Central memory CD4-positive, alpha-beta T cell (primary cell): ENCODE measurements around the gene PARK7.

Experiments
- DNase-seq: peaks from one replicate; pipeline ENCODE4 v3.0.0; 2022

The PARK7 gene

GRCh38 chr1:8025061-8025670 is 63.7 kb downstream of the PARK7 start:
- no peak for DNase-seq

GRCh38 chr1:8025671-8026144 is 64.2 kb downstream of the PARK7 start:
- no peak for DNase-seq

- DNase-seq: peak; percentile 78
Observed at GRCh38 chr1:8026153-8026975, 64.9 kb downstream of the PARK7 start, which contains the start of gene ERRFI1. ERRFI1 (minus strand) TSS chr1:8026309; CDS start chr1:8015619, 10,690 bp downstream.

GRCh38 chr1:8026976-8027747 is 65.7 kb downstream of the PARK7 start:
- no peak for DNase-seq

GRCh38 chr1:8027748-8028570 is 66.4 kb downstream of the PARK7 start:
- no peak for DNase-seq

- DNase-seq: no peak
Observed at GRCh38 chr1:8028571-8028910, 67.0 kb downstream of the PARK7 start.

- DNase-seq: peak; percentile 30
Observed at GRCh38 chr1:8031176-8031785, 69.8 kb downstream of the PARK7 start.

- no peak for DNase-seq
Observed at GRCh38 chr1:8032366-8032910, 70.9 kb downstream of the PARK7 start.

- DNase-seq: no peak
Observed at GRCh38 chr1:8033322-8033721, 71.8 kb downstream of the PARK7 start.
